GM21515 (cell line): ENCODE data around the gene SLC19A1.

Experiments
- ATAC-seq: cut with Tn5 transposase; IDR thresholded peaks from one replicate; pipeline ENCODE4 v1.9.1; 2021; ENCODE audit not compliant: unreplicated experiment

Gene SLC19A1

DNA sequence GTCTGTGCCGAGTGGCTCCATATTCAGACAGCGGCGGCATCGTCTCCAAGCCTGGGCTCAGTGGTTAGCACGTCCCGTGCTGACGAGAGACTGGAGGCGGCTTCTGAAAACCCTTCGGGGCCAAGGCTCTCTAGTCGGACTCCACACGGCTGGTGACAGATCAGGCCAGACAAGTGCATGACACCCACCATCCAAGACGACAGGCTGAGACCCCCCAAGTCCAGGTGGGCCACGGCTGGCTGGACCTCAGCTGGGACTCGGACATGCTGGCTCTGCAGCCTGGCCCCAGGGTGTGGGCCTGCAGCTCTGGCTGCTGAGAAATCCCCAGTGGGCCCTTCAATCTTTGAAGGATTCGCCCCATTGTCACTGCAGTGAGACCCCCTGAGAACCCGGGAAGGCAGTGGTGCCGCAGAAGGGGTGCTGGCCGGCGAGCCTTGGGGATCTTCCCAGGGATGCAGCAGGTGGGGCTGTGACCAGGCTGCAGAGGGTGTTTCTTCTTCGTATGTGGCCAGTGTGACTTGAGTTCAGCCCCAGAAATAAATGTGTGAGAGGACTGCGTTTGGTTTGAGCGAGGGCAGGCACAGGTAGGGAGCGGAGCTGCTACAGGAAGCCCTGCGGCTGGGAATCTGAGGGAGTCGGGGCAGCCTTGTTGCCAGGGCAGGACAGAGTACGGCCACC lies 15.9 kb upstream of the SLC19A1 start:
- ATAC-seq, result no peak

GRCh38 chr21:45557616-45558043 lies 15.4 kb upstream of the SLC19A1 start:
- no peak for ATAC-seq

DNA sequence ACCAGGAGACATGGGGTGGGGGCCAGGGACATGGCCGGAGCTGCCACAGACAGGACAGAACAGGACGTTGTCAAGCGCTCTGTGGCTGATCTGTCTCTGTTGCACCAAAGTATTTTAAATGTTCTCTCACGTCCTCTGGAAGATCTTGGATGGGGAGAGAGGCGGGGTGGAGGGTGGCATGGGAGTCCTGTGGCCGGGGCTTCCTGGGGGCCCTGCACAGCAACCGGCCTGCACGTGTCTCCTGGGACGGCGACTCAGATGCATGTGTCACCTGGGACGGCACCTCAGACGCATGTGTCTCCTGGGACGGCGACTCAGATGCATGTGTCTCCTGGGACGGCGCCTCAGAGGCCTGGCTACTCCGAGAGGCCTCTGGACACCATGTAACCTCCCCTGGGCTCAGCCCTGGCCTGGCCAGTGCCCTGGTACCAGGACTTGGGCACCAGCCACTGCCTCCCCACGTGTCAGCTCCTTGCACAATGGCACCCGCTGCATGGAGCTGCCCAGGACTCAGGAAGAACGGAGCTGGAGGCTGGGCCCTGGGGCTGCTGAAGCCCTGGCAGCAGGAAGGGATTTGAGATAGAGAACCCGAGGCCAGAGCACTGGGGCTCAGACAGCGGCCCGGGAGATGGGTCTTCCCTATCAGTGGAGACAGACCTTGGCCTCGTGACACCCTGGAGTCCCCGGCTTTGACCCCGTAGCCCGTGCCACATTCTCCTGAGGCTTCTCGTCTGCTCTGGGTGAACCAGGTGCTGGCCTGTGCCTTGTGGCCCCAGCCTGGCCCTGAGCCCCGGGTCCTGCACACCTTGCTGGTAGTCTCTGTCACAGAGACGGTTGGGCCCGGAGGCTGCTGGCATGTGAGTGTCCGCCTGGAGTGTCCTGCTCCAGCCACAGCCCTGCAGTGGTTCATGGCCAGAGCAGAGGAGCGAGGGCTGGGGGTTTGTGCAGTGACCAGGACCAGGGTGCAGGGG lies 14.7 kb upstream of the SLC19A1 start:
- no peak for ATAC-seq

DNA sequence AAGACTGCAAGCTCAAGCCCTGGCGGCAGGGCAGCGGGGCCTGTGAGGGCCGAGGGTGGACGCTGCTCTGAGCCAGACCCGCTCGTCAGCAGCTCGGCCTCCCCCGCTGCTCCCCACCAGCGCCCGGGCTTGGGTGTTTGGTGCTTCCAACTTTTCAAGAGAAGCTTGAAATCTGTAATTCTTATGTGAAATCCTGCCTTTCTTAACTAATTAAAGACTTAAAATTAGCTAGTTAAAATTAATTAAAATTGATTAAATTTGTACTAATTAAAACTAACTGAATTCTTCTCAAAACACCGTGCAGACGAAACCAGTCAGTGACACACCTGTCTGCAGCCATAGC lies 14.0 kb upstream of the SLC19A1 start:
- ATAC-seq, result no peak

- no peak for ATAC-seq
Observed at GRCh38 chr21:45555557-45556301, 13.5 kb upstream of the SLC19A1 start.

- no peak for ATAC-seq
Observed at GRCh38 chr21:45555251-45555556, 13.0 kb upstream of the SLC19A1 start.

GRCh38 chr21:45554477-45555175 lies 12.4 kb upstream of the SLC19A1 start:
- peak; percentile 49 for ATAC-seq

DNA sequence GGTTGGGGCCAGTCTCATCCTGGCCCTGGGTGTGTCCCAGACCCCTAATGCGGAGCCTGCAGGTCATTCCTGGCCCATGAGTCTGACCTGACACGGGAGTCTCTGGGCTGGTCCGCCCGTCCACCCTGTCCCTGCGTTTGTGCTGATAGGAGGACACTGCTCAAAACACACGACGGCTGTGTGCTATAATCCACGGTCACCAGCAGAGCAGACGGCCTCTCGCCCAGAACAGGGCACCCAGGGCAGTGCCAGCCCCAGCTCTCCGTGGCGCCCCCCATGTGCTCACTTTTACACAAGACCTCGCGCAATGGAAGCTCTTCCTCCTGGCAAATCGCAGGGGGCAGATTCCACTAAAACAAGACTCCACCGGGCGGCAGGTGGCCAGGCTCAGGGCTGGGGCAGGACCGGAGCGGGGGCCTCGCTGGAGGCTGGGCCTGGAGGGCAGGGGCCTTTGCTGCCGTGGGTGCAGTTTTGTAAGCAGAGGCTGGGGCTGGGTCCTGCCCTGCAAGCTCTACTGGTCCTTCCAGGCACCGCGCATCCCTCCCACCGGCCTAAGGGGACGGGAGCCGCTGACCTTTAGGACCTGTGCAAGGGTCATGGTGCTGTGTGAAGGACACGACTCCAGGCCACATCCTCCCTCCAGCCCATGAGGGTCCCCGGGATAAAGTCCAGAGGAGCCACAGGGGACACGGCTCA lies 10.6 kb upstream of the SLC19A1 start:
- ATAC-seq, result no peak

- no peak for ATAC-seq
Observed at GRCh38 chr21:45551783-45552695, 9.8 kb upstream of the SLC19A1 start.

- no peak for ATAC-seq
Observed at GRCh38 chr21:45551316-45551715, 9.1 kb upstream of the SLC19A1 start.

- ATAC-seq, result peak; percentile 46
Observed at GRCh38 chr21:45550522-45551210, 8.4 kb upstream of the SLC19A1 start.

- ATAC-seq, result no peak
Observed at GRCh38 chr21:45549626-45550463, 7.6 kb upstream of the SLC19A1 start.

GRCh38 chr21:45548711-45549491 lies 6.7 kb upstream of the SLC19A1 start:
- no peak for ATAC-seq

- ATAC-seq, result no peak
Observed at GRCh38 chr21:45547545-45547900, 5.3 kb upstream of the SLC19A1 start.

GRCh38 chr21:45546636-45547544 lies 4.7 kb upstream of the SLC19A1 start:
- no peak for ATAC-seq
